HepG2 (cell line): Measurements from ENCODE around the gene CCNO. TPM values are rescaled to one million over a fixed set of nuclear protein-coding genes. Genes with fewer than 3 reads are reported as not detected.
A peak's percentile ranks its signal among the peaks of the same experiment; 100 is the strongest.

Experiments used
- ATAC-seq: fragments of 200-7000 bp; cut with Tn5 transposase; 3 replicates; pipeline ENCODE4 v1.9.1; 2020; ENCODE audit warnings: mild to moderate bottlenecking, moderate library complexity
- BruUV-seq: library from RNA; stranded (reverse); fragments of 400-500 nt; replicated peaks from 2 replicates; lab custom pipeline; 2021; lab: Mats Ljungman, UMichigan
- CTCF ChIA-PET: fragments of 300-600 bp; formaldehyde crosslinking; extraction: SDS; loops from one replicate; lab custom pipeline; 2021; ENCODE audit warnings: low total read pairs, inconsistent platforms, low intra/inter-chr PET ratio; lab: Yijun Ruan, JAX
- POLR2A ChIA-PET: fragments of 350-600 bp; sonication (Branson Sonifier 250); formaldehyde crosslinking; loops from one replicate; lab custom pipeline; 2020; ENCODE audit warnings: antibody characterized with exemption, inconsistent platforms; lab: Yijun Ruan, JAX
- DNase-seq: peaks from one replicate; pipeline ENCODE4 v3.0.0-alpha.2; 2015; ENCODE audit warnings: low spot score
- FAIRE-seq: peaks from 3 replicates; lab custom pipeline; 2011; peaks lifted over from hg19 to GRCh38; lab: Jason Lieb, UNC
- H2AFZ ChIP-seq: one replicate; pipeline ENCODE4 v1.6.1; 2011; ENCODE audit warnings: low read length, inconsistent platforms
- H3K27ac ChIP-seq: fragments of 300-600 bp; 3 replicates; pipeline ENCODE4 v1.8.0; 2011; ENCODE audit warnings: mixed run types, mild to moderate bottlenecking, mixed read lengths, low read length, inconsistent platforms; ENCODE audit not compliant: insufficient read depth; ENCODE audit errors: extremely low read length
- H3K27me3 ChIP-seq, 2 experiments: fragments of 200-600 bp in 1 of 2; 2 replicates in 1 of 2; 3 replicates in 1 of 2; pipeline versions ENCODE4 v1.6.0 to v1.8.0; 2011; ENCODE audit warnings: low read length in 2 of 2, mild to moderate bottlenecking in 2 of 2, moderate library complexity in 2 of 2, inconsistent platforms in 1 of 2; ENCODE audit not compliant: insufficient read depth in 2 of 2, control insufficient read depth in 1 of 2
- H3K36me3 ChIP-seq, 2 experiments: fragments of 200-600 bp in 1 of 2; replicated peaks in 1 of 2; 2 replicates in 1 of 2; 3 replicates in 1 of 2; pipeline versions ENCODE4 v1.5.1 to v1.8.0; 2011; ENCODE audit warnings: low read length in 2 of 2, inconsistent platforms in 1 of 2; ENCODE audit not compliant: insufficient read depth in 2 of 2, control insufficient read depth in 1 of 2
- H3K4me1 ChIP-seq: 2 replicates; pipeline ENCODE4 v1.5.1; 2012; ENCODE audit warnings: low read length, inconsistent platforms; ENCODE audit not compliant: insufficient read depth
- H3K4me2 ChIP-seq: 2 replicates; pipeline ENCODE4 v1.6.0; 2011; ENCODE audit warnings: low read depth, low read length, inconsistent platforms
- H3K4me3 ChIP-seq, 3 experiments: fragments of 200-600 bp in 1 of 3; sonication (generic), shearing (Covaris generic) in 1 of 3; replicated peaks in 1 of 3; 2 replicates each; pipeline ENCODE4 v1.5.1; 2011 to 2016; ENCODE audit warnings: low read length in 3 of 3, inconsistent platforms in 2 of 3, low read depth in 2 of 3, mild to moderate bottlenecking in 2 of 3, control low read depth in 1 of 3, mixed read lengths in 1 of 3; ENCODE audit not compliant: insufficient read depth in 1 of 3
- H3K79me2 ChIP-seq: one replicate; pipeline ENCODE4 v1.6.1; 2011; ENCODE audit warnings: low read length, inconsistent platforms; ENCODE audit not compliant: insufficient read depth
- H3K9ac ChIP-seq: 2 replicates; pipeline ENCODE4 v1.6.0; 2011; ENCODE audit warnings: mild to moderate bottlenecking, low read depth, low read length, inconsistent platforms; ENCODE audit not compliant: insufficient read depth
- H3K9me3 ChIP-seq: 2 replicates; pipeline ENCODE4 v1.5.1; 2012; ENCODE audit warnings: mild to moderate bottlenecking, low read length
- H4K20me1 ChIP-seq: 2 replicates; pipeline ENCODE4 v1.6.0; 2011; ENCODE audit warnings: inconsistent platforms, mild to moderate bottlenecking, low read length, moderate library complexity; ENCODE audit not compliant: insufficient read depth
- AGO1 ChIP-seq: fragments of 200-400 bp; formaldehyde crosslinking; IDR thresholded peaks from 2 replicates; pipeline ENCODE4 v1.6.1; 2017; ENCODE audit warnings: mild to moderate bottlenecking, low read depth, low read length, moderate library complexity; ENCODE audit not compliant: poor library complexity, severe bottlenecking
- CTCF ChIP-seq: sonication (generic); formaldehyde crosslinking; IDR thresholded peaks from 2 replicates; pipeline ENCODE4 v1.5.0; 2020; ENCODE audit warnings: mild to moderate bottlenecking, missing genetic modification reagents, moderate library complexity
- DNMT1 ChIP-seq: sonication (generic); formaldehyde crosslinking; IDR thresholded peaks from 2 replicates; pipeline ENCODE4 v1.5.1; 2020; ENCODE audit warnings: mild to moderate bottlenecking, missing genetic modification reagents
- EHMT2 ChIP-seq: fragments of 200-600 bp; sonication (generic); IDR thresholded peaks from 2 replicates; pipeline ENCODE4 v1.7.0; 2017; ENCODE audit warnings: antibody characterized with exemption, low read depth, low read length, borderline replicate concordance
- JUN ChIP-seq: sonication (generic); formaldehyde crosslinking; IDR thresholded peaks from 2 replicates; pipeline ENCODE4 v1.4.0; 2020; ENCODE audit warnings: mild to moderate bottlenecking, missing genetic modification reagents
- MIXL1 ChIP-seq: IDR thresholded peaks from 2 replicates; pipeline ENCODE4 v1.6.1; 2016
- PHF21A ChIP-seq: sonication (generic); formaldehyde crosslinking; IDR thresholded peaks from 2 replicates; pipeline ENCODE4 v1.5.0; 2020; ENCODE audit warnings: mild to moderate bottlenecking, missing genetic modification reagents
- STAG1 ChIP-seq: sonication (generic); formaldehyde crosslinking; IDR thresholded peaks from 2 replicates; pipeline ENCODE4 v1.4.0; 2020; ENCODE audit warnings: missing genetic modification reagents
- TCF7 ChIP-seq: sonication (generic); IDR thresholded peaks from 2 replicates; pipeline ENCODE4 v1.6.1; 2016; ENCODE audit warnings: antibody characterized with exemption, low read depth
- ZBTB20 ChIP-seq: sonication (generic); formaldehyde crosslinking; IDR thresholded peaks from 2 replicates; pipeline ENCODE4 v1.8.1; 2023; ENCODE audit warnings: missing genetic modification reagents, low read depth, mild to moderate bottlenecking, borderline replicate concordance
- ZKSCAN1 ChIP-seq: fragments of 150-350 bp; IDR thresholded peaks from 2 replicates; pipeline ENCODE4 v1.6.1; 2014; ENCODE audit warnings: low read length
- ZNF20 ChIP-seq: sonication (generic); formaldehyde crosslinking; IDR thresholded peaks from 2 replicates; pipeline ENCODE4 v1.4.0; 2020; ENCODE audit warnings: mild to moderate bottlenecking, moderate library complexity, missing genetic modification reagents
- ZNF33A ChIP-seq: sonication (generic); formaldehyde crosslinking; IDR thresholded peaks from 2 replicates; pipeline ENCODE4 v1.5.1; 2020; ENCODE audit warnings: missing genetic modification reagents, mild to moderate bottlenecking, moderate library complexity, borderline replicate concordance
- ZNF383 ChIP-seq: sonication (generic); formaldehyde crosslinking; IDR thresholded peaks from 2 replicates; pipeline ENCODE4 v1.4.0; 2020; ENCODE audit warnings: missing genetic modification reagents, mild to moderate bottlenecking, borderline replicate concordance
- WGBS: methylation state at CpG from one replicate; pipeline ENCODE4 v1.1.6; 2017; ENCODE audit warnings: low lambda C conversion rate; 5-methylcytosine and 5-hydroxymethylcytosine counted together
- in situ Hi-C: cut with HindIII; loops from 2 replicates; pipeline ENCODE4 v1.10.0; 2017; ENCODE audit warnings: low pct_unique_long_range_greater_than_20kb; ENCODE audit not compliant: extremely low pct_ligation_motif_present
- intact Hi-C: fragments of 100-400 bp; cut with micrococcal nuclease; formaldehyde crosslinking; loops from one replicate; pipeline ENCODE4 v1.10.0; 2022; ENCODE audit not compliant: unreplicated experiment
- polyA plus RNA-seq, 8 experiments: library from polyadenylated mRNA; depleted of rRNA in 3 of 8; stranded (reverse) in 7 of 8; unstranded in 1 of 8; fragments of >200 nt; fragmentation: Illumina TruSeq in 4 of 8; extraction: Trizol in 4 of 8; gene quantifications; 2 replicates each; pipeline versions ENCODE4 v1.2.1 to v1.2.3, GENCODE V29; 2011 to 2016; ENCODE audit warnings: low read depth in 4 of 8, missing spikeins in 1 of 8, mixed read lengths in 1 of 8; ENCODE audit not compliant: insufficient read depth in 1 of 8
- total RNA-seq, 5 experiments: library from RNA; depleted of rRNA; stranded (reverse); fragments of >200 nt; fragmentation: Illumina TruSeq; extraction: Trizol; gene quantifications; 2 replicates each; pipeline ENCODE4 v1.2.3, GENCODE V29; 2016; ENCODE audit warnings: low read depth in 1 of 5
- TF ChIP-seq, protein P1 (sequence below), 2 experiments: sonication (generic) in 1 of 2; formaldehyde crosslinking in 1 of 2; IDR thresholded peaks; 2 replicates each; pipeline versions ENCODE4 v1.4.0 to v1.6.1; 2018 to 2020; ENCODE audit warnings: missing genetic modification reagents in 2 of 2, borderline replicate concordance in 1 of 2, low read depth in 1 of 2, mild to moderate bottlenecking in 1 of 2, missing biosample characterization in 1 of 2
- TF ChIP-seq, protein P2 (sequence below): fragments of 450-650 bp; IDR thresholded peaks from 2 replicates; pipeline ENCODE4 v1.6.1; 2016
- TF ChIP-seq, protein P3 (sequence below): sonication (generic); formaldehyde crosslinking; IDR thresholded peaks from 2 replicates; pipeline ENCODE4 v1.8.0; 2022; ENCODE audit warnings: missing genetic modification reagents, mild to moderate bottlenecking, borderline replicate concordance
- TF ChIP-seq, protein P4 (sequence below): IDR thresholded peaks from 2 replicates; pipeline ENCODE4 v1.6.1; 2016; ENCODE audit warnings: mild to moderate bottlenecking, missing biosample characterization, missing genetic modification reagents

CCNO gene
- total and polyA plus RNA-seq, 2 of the 13 experiments (the other 11 are each of a cell fraction or from before 2014, with no cell fraction given) = 0.07 TPM; not detected in 1

DNA sequence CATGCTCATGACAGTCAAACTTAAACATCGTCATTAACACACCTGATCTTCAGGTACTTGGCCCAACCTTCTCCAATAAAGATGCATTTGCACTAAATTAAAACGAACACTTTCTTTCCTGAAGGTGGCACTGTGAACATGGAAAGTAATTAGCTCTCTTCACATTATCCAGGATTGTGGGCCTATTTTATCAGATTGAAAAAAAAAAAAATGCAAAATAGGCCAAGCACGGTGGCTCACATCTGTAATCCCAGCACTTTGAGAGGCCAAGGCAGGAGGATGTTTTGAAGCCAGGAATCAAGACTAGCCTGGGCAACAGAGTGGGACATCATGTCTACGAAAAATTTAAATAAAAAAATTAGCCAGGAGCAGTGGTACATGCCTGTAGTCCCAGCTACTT lies 46.0 kb downstream of the CCNO start:
- in situ Hi-C loops = no loop called here
- no peak for ATAC-seq
- no peak for FAIRE-seq
- no peak for TF ChIP-seq ZNF383 (CRISPR knock-in tag)
- 0 out of 2 replicates have a peak, but pooled peaks have one; percentile 29 for TF ChIP-seq CTCF (CRISPR knock-in tag)
- TF ChIP-seq, protein P1, sequence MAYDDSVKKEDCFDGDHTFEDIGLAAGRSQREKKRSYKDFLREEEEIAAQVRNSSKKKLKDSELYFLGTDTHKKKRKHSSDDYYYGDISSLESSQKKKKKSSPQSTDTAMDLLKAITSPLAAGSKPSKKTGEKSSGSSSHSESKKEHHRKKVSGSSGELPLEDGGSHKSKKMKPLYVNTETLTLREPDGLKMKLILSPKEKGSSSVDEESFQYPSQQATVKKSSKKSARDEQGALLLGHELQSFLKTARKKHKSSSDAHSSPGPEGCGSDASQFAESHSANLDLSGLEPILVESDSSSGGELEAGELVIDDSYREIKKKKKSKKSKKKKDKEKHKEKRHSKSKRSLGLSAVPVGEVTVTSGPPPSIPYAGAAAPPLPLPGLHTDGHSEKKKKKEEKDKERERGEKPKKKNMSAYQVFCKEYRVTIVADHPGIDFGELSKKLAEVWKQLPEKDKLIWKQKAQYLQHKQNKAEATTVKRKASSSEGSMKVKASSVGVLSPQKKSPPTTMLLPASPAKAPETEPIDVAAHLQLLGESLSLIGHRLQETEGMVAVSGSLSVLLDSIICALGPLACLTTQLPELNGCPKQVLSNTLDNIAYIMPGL (CRISPR knock-in tag; IDR thresholded peaks at IDR 0.05; ENCODE audit: borderline replicate concordance in 1 of 2, low read depth in 1 of 2) = no peak
- TF ChIP-seq DNMT1 = no peak
- TF ChIP-seq, protein P2, sequence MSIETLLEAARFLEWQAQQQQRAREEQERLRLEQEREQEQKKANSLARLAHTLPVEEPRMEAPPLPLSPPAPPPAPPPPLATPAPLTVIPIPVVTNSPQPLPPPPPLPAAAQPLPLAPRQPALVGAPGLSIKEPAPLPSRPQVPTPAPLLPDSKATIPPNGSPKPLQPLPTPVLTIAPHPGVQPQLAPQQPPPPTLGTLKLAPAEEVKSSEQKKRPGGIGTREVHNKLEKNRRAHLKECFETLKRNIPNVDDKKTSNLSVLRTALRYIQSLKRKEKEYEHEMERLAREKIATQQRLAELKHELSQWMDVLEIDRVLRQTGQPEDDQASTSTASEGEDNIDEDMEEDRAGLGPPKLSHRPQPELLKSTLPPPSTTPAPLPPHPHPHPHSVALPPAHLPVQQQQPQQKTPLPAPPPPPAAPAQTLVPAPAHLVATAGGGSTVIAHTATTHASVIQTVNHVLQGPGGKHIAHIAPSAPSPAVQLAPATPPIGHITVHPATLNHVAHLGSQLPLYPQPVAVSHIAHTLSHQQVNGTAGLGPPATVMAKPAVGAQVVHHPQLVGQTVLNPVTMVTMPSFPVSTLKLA = no peak
- TF ChIP-seq ZKSCAN1 = no peak
- no peak for TF ChIP-seq JUN (CRISPR knock-in tag)
- TF ChIP-seq EHMT2 = no peak
- TF ChIP-seq STAG1 = peak; percentile 17
- TF ChIP-seq ZBTB20 (CRISPR knock-in tag) = no peak
- TF ChIP-seq MIXL1 (CRISPR knock-in tag) = 0 out of 2 replicates have a peak, but pooled peaks have one; percentile 16
- TF ChIP-seq, protein P3, sequence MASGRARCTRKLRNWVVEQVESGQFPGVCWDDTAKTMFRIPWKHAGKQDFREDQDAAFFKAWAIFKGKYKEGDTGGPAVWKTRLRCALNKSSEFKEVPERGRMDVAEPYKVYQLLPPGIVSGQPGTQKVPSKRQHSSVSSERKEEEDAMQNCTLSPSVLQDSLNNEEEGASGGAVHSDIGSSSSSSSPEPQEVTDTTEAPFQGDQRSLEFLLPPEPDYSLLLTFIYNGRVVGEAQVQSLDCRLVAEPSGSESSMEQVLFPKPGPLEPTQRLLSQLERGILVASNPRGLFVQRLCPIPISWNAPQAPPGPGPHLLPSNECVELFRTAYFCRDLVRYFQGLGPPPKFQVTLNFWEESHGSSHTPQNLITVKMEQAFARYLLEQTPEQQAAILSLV (CRISPR knock-in tag) = no peak
- TF ChIP-seq AGO1 = no peak
- no peak for TF ChIP-seq PHF21A (CRISPR knock-in tag)
- TF ChIP-seq ZNF20 = no peak
- TF ChIP-seq, protein P4, sequence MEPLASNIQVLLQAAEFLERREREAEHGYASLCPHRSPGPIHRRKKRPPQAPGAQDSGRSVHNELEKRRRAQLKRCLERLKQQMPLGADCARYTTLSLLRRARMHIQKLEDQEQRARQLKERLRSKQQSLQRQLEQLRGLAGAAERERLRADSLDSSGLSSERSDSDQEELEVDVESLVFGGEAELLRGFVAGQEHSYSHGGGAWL (CRISPR knock-in tag) = no peak
- no peak for TF ChIP-seq ZNF33A (CRISPR knock-in tag)
- no peak for TF ChIP-seq TCF7

More for the DNA sequence above, 46.0 kb downstream of the CCNO start:
- Histone ChIP-seq H2AFZ (no peak overlapping the region), H3K4me3 (no peak overlapping the region), H3K9me3 (no peaks in the 10 kb centered on the region), H4K20me1 (no peaks in the 10 kb centered on the region), H3K4me1 (peaks cover 12% of the 10 kb centered on the region), H3K36me3 (no peaks in the 10 kb centered on the region), H3K9ac (no peak overlapping the region), H3K27me3 (peaks cover 0 to 10% of the 10 kb centered on the region in 2 experiments; a peak in 2 of 5 replicates), H3K79me2 (no peaks in the 10 kb centered on the region), H3K27ac (no peak overlapping the region), H3K4me2 (no peak overlapping the region)
- ChIA-PET POLR2A (no interaction called here), CTCF (no interaction called here)
- DNase-seq = no peak
- intact Hi-C loops = loop anchor here (5.0 kb wide), 1 partner anchor 40 kb away; the partner anchor contains the start of gene MCIDAS
- BruUV-seq = no TSS peak
- 21% methylated on average over 4 of the region's 4 CpGs for WGBS
